T-helper 2 cell treated with Interferon-gamma antibody and Interleukin-4, amounts not matched to agents 100 ng/mL and 5 ng/mL, for 36 hours (primary cell): Measurements from ENCODE around the gene CORO2A. TPM values are rescaled to one million over a fixed set of nuclear protein-coding genes. Genes with fewer than 3 reads are reported as not detected.
"Not testable (repeated sequence)": the region's sequence is repeated elsewhere in the genome, so short reads cannot be mapped to it uniquely, and the experiment has no call there.

Source experiments
- intact Hi-C: fragments of 100-400 bp; cut with micrococcal nuclease; formaldehyde crosslinking; loops from one replicate; pipeline ENCODE4 v1.15.1; 2023
- total RNA-seq: library from RNA; stranded (reverse); gene quantifications from 2 replicates; pipeline ENCODE4 v1.2.3, GENCODE V29; 2022

The CORO2A gene
- total RNA-seq, 1 donor from 2014 or later = 3.2 TPM

DNA sequence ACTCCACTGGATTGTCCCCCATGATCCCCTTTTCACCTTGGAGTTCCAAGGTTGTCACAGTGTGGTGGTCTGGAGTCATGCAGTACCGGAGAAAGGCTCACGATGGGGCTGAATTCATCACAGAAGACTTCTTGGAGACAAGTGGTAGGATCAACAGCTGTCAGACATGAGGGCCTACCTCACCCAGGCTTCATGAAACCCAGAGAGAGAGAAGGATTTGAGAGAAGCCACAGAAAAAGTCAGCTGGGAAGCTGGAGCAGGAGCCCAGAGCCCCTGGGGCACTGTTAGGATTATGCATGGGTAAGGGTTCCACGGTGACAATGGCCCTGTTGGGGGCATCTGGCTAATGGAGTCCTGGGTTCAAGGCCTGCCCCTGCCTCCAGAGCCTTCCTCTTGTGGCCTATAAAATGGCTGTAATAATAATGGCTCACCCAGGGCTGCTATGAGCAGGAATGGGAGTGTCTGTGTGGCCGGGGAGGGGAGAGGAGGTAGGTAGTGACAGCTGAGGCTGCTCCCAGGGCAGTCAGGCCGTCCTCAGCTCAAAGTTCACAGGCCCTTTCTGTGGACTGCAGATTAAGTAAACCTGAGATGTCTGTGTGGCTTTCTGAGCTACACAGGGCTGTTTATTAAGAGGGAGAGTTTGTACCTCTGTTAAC, 74.3 kb downstream of the CORO2A start:
- intact Hi-C loops = loop anchor here (1.0 to 5.0 kb wide), 7 partner anchors 10 to 195 kb away; partner anchors contain the start of genes CORO2A, HEMGN and TRMO

DNA sequence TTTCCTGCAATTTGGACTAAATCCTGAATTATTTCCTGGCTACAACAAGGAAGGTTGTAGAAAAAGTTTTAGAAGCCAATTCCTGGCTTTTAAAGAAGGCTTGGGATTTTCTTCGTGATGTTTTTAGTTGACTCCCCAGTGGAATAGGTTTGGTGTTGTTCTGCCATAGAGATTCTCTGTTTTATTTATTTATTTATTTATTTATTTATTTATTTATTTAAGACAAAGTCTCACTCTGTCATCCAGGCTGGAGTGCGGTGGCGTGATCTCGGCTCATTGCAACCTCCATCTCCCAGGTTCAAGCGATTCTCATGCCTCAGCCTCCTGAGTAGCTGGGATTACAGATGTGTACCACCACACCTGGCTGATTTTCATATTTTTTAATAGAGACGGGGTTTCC, 75.3 kb downstream of the CORO2A start:
- intact Hi-C loops = loop anchor here (5.0 kb wide), 1 partner anchor 90 kb away; no protein-coding TSS in a partner anchor

DNA sequence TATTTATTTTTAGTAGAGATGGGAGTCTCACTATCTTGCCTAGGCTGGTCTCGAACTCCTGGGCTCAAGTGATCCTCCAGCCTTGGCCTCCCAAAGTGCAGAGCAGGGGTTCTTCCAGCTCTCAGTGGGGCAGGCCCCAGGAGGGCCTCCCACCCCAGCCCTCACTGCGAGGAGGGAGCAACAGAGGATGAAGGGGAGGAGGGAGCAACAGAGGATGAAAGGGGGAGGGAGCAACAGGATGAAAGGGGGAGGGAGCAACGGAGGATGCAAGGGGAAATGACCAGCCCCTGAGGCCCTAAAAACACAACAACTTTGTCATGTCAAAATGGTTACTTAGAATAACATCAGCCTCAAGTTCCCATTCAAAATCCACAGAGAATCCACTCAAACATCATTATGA, 83.4 kb downstream of the CORO2A start:
- intact Hi-C loops = loop anchor here (2.0 to 10.0 kb wide), 4 partner anchors 127 to 1716 kb away; partner anchors contain the start of genes ANP32B, NR4A3, TDRD7 and TRMO

DNA sequence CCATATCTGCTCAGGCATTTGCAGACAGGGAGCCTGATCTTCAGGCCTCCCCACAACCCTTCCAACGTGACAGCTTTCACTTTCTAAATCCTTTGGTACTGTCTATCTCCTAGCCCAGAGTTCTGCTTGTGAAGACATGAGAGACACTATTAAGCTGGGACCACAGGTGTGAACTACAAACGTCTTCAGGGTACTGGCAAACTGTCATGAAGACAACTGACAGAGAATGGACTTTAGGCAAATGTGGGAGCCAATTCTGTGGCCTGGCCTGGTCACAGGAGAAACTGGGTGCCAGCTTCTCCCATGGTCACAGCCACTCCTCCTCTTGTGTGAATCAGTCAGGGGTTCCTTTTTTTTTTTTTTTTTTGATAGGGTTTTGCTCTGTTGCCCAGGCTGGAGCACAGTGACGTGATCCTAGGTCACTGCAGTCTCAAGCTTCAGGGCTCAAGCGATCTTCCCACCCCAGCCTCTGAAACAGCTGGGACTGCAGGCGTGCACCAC, 83.9 kb downstream of the CORO2A start:
- intact Hi-C loops = loop anchor here (1.0 to 10.0 kb wide), 5 partner anchors 10 to 1716 kb away; partner anchors contain the start of genes ANP32B, NR4A3, TDRD7 and TRMO

DNA sequence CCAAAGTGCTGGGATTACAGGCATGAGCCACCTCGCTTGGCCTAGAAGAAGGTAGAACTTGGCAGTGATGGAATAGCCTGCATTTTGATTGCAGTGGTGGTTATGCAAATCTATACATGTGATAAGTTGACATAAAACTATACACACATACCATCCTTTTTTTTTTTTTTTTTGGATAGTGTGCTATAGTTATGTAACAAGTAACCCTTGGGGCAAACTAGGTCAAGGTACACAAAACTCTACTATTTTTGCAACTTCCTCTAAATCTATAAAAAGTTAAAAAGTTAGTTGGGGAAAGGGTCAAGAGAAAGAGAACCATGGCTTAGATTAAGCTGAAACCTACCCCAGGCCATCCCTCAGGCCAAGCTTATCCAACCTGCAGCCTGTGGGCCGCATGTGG, 84.5 kb downstream of the CORO2A start:
- intact Hi-C loops = loop anchor here (1.0 to 10.0 kb wide), 5 partner anchors 10 to 1717 kb away; partner anchors contain the start of genes ANP32B, NR4A3, TDRD7 and TRMO

DNA sequence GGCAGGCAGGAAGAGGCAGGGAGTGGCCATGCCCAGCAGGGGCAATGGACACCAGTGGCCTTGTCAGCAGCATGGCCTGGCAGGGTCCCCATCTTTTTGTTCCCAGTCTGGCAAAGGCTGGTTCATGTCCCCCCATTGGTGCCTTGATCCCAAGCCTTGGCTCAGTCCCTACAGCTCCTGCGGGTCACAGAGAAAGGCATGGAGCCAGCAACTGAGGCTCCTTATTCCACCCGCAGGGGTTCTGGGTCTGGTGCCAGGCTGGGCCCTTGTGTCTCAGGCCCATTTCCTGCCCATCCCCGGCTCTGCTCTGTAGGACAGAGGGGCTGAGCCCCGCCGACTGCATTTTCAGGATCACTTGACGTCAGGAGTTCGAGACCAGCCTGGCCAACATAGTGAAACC, 87.4 kb downstream of the CORO2A start:
- intact Hi-C loops = loop anchor here (5.0 to 10.0 kb wide), 3 partner anchors 123 to 1720 kb away; partner anchors contain the start of genes ANP32B, NR4A3 and TDRD7

DNA sequence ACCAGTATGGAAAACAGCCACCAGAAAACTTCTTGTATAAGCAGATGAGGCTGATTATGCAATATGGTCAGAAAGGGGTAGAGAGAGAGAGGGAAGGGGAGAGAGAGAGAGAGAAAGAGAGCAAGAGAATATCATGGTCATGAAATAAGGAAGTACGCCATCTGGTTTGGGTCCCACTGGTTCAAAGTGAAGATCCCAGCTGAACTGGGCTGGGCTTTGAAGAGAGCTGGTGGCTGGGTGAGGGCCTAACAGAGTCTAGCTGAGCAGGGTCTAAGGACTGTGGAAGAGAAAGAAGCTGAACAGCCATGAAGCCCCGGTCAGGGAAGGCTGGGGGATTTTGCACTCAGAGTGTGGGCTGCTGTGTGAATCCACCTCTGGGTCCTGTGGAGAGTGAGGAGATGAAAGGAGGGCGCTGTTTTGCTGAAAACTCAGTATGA, 88.0 kb downstream of the CORO2A start:
- intact Hi-C loops = loop anchor here (5.0 to 10.0 kb wide), 4 partner anchors 88 to 1720 kb away; partner anchors contain the start of genes CORO2A, NR4A3, TBC1D2 and TDRD7

DNA sequence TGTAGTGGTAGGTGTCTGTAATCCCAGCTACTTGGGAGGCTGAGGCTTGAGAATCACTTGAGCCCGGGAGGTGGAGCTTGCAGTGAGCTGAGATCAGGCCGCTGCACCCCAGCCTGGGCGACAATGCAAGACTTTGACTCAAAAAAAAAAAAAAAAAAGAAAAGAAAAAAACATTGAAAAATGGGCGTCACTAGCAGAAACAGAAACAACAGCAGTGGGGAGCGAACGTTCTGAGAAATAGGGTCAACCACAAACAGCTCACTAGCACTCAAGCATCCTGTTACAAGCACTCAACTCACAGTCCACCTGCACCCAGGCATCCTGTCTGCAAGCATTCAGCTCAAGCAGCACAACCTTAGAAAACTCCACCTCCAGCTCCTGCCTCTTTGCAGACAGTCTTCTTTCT, 90.6 kb downstream of the CORO2A start:
- intact Hi-C loops = loop anchor here (1.0 to 10.0 kb wide), 7 partner anchors 16 to 1723 kb away; partner anchors contain the start of genes CORO2A, NANS, NR4A3 and TBC1D2

DNA sequence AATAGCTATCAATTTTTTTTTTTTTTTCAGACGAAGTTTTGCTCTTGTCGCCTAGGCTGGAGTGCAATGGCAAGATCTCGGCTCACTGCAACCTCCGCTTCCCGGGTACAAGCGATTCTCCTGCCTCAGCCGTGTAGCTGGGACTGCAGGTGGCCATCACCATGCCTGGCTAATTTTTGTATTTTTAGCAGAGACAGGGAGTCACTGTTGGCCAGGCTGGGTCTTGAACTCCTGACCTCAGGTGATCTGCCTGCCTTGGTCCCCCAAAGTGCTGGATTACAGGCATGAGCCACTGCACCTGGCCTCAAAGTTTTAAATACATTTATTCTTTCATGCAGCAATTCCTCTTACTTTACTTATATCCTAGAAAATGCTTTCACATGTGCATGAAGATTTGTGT, 91.0 kb downstream of the CORO2A start:
- intact Hi-C loops = loop anchor here (1.0 to 10.0 kb wide), 5 partner anchors 26 to 1723 kb away; partner anchors contain the start of genes CORO2A, NR4A3, TBC1D2 and TDRD7

DNA sequence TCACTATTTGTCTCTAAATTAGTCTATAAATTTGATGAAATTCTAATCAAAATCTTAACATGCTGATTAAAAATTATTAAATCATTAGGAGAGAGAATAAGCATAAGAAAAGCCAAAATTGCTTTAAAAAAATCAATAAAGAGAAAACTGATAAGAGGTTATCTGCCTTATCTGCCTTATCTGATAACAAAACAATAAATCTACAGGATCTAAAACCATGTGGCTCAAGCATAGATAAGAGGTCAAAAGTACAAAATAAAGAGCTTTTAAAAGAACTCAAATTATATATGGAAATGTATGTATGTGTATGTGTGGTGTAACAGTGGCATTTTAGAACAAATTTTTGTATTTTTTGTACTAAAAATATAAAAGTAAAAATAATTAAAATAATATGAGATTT, 92.0 kb downstream of the CORO2A start:
- intact Hi-C loops = loop anchor here (5.0 to 10.0 kb wide), 4 partner anchors 92 to 1724 kb away; partner anchors contain the start of genes CORO2A, NR4A3, TBC1D2 and TDRD7

DNA sequence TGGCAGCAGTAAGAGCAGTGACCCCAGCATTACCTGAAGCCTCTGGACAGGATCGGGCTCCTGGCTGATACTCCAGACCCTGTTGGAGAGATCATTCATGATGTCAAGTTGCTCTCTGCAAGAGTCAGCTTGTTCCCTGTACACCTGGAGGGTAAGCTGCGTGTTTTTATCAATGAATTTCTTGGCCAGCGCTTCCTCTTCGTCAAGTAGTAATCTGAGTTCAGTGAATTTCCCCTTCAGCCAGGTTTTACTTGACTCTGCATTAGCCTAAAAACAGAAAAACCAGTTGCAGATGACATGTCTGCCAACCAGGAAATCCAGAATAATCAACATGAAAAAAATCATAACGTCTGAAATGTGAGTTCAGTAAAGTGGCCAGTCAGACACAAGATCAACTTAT, 92.5 kb downstream of the CORO2A start:
- intact Hi-C loops = loop anchor here (5.0 to 10.0 kb wide), 4 partner anchors 92 to 1725 kb away; partner anchors contain the start of genes CORO2A, NR4A3, TBC1D2 and TDRD7

DNA sequence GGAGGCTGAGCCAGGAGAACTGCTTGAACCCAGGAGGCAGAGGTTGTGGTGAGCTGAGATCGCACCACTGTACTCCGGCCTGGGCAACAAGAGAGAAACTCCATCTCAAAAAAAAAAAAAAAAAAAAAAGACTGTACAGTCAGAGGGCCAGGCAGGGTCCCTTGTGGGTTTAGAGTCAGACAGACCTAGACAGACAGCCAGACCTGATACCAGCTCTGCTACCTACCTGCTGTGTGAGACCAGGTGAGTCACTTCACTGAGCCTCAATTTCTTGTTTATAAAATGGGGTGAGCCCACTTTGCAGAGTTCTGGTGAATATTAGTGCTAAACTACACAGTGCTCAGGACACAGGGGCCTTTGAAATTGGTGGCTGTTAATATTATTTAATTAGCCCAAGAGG, 93.1 kb downstream of the CORO2A start:
- intact Hi-C loops = no loop called here

DNA sequence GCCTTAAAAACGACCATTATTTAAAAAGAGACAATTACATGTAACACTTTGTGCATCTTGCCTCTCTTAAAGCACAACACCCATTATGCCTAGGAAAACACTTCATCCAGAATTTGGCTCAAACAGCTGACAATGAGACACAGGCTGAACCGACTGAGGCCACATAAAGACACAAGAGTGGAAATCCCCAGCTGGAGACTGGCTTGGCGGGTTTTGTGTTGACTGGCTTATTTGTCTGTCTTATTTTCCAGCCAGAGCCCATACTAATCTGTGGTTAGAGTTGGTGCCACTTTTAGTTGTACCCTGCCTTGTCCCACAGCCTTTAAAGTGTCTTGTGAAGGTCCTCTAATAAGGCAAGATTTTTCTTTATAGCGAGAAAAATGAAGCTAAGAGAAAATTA, 94.6 kb downstream of the CORO2A start:
- intact Hi-C loops = no loop called here

DNA sequence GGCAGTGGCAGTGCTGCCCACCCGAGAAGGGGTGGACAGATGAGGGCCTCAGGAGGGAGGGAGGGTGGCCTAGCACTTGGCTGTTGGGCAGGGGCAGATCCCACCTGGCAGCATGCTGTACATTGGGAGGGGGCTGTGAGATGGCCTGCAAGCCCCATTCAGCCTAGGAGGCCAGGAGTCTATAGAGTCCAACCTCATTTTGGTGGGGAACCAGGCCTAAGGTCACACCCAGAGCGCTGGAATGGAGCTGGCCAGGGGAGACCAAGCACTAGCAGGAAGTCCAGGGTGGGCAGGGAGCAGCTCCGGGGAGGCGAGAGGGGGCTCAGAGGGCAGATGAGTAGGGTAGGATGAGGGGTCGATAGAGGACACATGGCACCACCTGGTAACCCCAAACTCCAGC, 96.3 kb downstream of the CORO2A start:
- intact Hi-C loops = no loop called here

DNA sequence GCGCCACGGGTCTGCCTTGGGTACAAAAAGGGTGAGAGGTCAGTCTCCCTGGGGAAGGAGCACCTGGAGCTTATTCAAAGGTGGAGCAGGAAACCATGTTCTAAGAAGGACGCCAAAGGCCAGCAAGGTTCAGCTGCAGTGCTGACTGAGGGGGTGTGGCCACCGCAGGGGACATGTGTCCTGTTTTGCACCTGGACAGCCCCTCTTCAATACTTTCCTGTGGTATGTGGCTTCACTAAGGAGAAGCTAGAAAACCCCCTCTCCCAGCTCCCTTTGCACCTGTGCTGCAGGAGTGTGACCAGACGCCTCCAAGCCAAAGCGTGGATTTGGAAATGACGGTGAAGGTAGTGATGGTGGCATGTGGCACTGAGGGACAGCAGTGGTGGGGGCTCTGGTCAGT, 97.0 kb downstream of the CORO2A start:
- intact Hi-C loops = no loop called here

DNA sequence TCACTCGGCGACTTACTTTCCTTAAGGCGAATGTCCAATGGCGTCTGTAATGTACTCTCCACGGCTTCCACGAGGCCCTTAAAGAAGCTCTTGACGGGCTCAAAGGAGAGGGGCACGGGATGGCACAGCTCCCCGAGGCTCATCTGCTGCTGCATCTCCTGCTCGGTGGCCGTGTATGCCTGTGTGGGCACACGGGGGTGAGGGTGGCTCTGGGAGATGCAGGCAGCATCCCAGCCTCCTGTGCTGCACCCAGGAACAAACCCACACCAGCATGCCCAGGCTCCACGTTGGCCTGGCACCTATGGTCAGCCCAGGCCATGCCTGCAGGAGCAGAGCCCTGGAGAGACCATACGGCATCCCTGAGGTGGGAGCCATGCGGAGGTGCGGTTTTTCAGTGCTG, 97.6 kb downstream of the CORO2A start:
- intact Hi-C loops = no loop called here

DNA sequence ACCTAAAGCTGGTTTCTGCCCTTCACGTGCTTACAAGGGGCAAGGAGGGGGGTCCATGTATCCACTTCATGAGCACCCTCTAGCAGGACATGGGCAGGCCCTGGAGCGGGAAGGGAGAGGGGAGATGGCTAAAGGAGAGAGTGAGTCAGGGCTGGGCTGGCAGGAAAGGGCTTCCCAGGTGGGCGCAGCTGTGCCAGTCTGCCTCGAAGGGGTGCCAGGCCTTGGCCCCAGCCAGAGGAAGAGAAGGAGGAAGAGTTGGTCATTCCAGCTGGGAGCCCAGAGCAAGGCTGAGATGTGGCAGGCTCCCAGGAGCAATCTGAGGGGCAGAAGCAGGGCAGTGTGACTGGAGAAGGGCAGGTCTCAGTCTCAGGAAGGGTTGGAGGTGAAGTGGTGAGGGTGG, 98.1 kb downstream of the CORO2A start:
- intact Hi-C loops = no loop called here

DNA sequence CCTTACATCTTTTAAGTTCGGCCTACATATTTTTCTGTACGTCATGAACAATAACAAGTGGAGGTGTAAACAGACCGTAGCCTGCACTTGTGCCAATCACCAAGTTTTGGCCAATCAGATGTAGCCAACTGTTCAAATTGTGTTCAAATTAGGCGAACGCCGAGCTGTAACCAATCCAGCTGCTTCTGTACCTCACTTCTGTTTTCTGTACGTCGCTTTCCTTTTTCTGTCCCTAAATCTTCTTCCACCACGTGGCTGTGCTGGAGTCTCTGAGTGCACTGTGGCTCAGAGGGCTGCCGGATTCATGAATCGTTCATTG, 99.9 kb downstream of the CORO2A start:
- intact Hi-C loops = no loop called here

DNA sequence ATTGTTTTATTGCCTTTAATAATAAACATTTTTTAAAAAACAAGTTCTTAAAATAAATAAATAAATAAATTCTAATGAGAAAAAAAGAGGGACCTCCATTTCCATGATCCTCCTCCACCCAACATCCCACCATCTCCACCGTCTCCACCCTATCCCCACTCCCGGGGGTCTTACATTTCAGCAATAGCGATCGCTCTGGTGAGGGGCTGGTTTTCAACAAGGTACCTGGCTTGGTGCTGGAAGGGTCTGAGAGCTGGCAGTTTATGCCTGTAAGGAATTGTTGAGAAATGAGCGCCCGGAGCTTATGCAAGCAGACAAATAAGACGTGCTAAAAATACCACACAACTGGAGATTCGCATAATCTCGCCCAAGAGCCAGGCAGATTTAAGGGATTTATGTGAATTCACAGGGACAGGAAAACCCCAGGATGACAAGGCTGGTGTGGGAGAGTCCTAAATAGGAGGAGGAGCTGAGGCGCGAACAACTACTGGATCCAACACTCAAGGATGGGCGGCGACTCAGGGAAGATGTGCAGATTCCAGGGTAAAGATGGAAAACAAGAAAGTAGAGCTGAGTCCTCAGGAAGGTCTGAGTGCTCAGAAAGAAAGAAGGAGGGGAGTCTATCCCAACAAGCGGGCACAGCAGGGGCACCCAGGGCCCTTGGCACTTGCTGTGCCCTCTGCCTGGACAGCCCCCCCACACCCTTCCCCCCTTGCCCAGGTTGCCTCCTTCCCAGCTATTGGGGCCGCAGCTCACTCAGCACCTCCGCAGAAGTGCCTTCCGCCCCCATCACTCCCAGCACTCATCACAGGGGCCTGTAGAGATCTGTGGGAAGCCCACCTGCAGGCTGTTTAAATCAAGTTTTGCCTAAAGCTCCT, 100.5 kb downstream of the CORO2A start:
- intact Hi-C loops = no loop called here

DNA sequence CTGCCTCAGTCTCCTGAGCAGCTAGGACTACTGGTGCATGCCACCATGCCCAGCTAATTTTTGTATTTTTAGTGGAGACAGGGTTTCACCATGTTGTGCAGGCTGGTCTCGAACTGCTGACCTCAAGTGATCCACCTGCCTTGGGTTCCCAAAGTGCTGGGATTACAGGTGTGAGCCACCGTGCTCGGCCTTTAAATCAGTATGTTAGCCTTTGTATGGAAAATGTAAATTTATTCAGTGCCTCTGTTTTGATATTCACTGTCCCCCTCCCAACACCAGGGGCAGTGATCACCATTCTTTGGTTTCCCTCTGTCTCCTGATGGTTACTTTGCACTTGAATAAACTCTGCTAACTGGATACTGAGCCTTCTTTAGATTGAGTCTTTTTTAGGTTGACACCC, 101.8 kb downstream of the CORO2A start:
- intact Hi-C loops = not testable (repeated sequence)
